Stimulated activated CD4-positive, alpha-beta T cell treated with anti-CD3 and anti-CD28 coated beads, Interleukin-15, amount 100 ng/mL, for 1 hour (primary cell): ENCODE results near the gene PPCDC.

Experiments
- DNase-seq, 2 donors: peaks; one replicate each; pipeline ENCODE4 v3.0.0-alpha.2; 2020; ENCODE audit warnings: low read depth in 1 of 2, low spot score in 1 of 2

The PPCDC gene

DNA sequence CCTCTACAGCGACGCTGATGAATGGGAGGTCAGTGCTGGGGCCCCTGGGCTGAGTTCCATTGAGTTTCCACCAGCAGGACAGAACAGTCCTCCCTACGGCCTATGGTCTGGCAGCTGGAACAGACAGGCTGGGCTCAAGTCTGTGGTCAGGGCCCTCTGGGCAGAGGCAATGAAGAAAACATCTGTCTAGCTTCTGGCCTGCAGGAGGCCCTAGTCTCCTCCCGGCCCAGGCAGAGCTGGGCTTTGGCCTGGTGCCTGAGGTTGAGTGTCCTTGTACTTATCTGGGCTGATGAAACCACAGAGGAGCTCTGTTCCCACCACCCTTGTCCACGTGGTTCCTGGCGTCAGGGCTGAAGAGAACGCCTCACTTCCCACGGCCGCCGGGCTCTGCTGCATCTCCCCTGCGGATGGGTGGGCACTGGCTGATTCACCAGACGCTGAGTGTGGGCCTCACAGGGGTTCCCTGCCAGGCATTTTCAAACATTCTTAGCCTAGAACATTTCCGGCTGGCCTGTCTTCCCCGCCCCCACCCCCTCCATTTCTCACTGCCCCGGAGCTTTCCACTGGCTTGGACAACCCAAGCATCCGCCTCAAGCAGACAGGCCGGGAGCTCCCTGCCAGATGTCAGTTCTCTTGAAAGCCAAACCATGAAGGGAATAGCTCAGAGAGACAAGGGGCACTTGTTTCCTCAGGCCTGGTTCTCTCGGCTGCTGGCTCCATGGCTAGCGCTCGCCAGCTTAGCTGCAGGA lies 20.3 kb downstream of the PPCDC start:
- DNase-seq = no peak

DNA sequence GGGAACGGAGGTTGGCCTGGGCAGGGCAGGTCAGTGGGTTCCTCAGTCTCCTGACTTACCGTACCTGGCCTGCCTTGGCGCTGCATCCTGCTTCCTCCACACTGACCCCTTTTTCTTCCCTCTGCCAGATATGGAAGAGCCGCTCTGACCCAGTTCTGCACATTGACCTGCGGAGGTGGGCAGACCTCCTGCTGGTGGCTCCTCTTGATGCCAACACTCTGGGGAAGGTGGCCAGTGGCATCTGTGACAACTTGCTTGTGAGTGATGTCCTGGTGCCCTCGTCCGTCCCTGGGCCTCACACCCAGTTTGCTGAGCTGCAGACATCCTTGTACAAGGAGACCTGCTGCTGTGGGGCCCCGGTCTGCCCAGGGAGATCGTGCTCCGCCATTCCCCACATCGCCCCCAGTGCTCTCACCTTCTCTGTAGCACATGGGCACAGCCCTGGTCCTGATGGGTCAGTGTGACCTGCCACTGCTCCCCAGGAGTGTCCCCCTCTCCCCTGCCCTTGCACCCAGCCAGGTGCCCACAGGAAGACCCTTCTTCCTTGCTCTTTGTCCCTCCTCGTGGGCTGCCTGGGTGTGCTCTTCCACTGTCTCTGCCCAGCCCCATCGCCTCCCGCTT lies 21.0 kb downstream of the PPCDC start:
- no peak for DNase-seq

DNA sequence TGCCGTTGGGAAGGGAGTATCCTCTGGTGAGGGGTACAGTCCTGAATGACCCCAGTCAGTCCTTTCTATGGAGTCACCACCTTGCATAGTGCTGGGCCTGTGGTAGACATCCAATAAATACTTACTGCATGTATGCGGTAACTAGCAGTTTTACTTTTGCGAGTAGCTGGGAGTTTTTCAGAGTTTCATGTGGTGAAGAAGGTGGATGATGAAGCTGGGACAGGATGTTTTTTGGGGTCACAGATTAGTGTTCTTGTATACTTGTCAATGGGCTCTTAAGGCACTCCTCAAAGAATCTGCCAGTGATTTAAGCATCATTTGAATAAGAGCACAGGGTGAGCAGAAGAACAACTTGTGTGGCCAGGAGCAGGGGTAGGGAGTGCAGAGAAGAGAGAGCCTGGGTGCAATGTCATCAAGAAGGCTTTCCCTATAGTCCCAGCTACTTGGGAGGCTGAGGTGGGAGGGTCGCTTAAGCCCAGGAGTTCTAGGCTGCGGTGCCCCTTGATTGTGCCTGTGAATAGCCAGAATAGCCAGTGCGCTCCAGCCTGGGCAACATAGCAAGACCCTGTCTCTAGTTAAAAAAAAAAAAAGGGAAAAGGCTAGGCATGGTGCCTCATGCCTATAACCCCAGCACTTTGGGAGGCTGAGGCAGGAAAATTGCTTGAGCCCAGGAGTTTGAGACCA lies 22.1 kb downstream of the PPCDC start:
- no peak for DNase-seq

- no peak for DNase-seq
Observed at GRCh38 chr15:75048394-75048793, 25.0 kb downstream of the PPCDC start.

DNA sequence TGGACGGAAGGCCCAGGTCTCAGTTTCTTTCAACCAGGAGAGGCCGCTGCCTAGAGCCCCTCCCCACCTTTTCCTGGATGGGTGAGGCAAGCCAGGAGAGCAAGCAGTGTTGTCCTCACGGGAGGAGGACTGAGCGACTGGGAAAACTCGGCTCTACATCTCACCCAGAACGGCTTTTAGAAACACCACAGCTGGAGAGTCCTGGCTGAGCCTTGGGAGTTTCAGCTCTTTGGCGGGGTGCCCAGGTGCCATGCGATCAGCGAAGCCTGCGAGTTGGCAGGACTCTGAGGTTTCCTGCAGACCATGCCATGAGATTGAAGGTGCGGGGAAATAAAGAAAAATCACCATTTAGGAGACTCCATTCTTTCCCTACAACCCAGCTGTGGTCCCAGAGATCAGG lies 26.0 kb downstream of the PPCDC start:
- DNase-seq = no peak

DNA sequence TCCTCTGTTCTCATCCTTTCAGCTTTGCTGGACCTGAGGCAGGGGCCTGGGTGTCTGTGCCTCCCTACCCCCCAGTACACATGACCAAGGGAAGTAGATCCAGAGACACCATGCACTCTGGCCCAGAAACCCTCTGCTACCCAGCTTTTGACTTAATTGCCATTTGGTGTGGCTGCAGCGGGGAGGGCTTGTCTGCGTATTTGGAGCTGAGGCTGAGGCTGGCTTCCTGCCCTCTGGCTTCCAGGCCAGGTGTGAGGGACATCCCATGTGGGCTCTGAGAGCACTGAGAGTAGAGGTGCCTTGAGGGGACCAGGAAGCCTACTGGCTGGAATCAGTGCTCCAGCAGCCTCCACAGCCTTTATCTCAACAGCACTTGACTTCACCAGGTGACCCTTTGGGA lies 26.9 kb downstream of the PPCDC start:
- no peak for DNase-seq

DNA sequence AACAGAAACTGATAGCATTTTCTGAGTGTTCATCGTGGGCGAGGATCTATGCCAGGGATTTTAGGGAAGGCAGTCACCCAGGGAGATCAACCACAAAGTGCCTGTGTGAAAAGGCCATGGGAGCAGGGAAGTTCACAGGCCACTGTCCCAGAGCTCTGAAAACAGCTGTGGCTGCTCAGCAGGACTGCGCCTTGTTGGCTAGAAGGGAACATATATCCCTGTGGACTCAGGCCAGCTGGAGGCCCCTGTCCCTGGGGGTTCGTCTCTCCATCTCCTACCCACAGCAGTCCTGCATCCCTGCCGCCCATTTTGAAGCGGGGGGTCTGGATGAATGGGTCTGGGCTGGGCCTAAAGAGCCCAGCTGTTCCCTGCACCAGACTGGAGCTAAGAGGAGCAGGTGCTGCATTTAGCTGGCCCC lies 27.8 kb downstream of the PPCDC start:
- no peak for DNase-seq

DNA sequence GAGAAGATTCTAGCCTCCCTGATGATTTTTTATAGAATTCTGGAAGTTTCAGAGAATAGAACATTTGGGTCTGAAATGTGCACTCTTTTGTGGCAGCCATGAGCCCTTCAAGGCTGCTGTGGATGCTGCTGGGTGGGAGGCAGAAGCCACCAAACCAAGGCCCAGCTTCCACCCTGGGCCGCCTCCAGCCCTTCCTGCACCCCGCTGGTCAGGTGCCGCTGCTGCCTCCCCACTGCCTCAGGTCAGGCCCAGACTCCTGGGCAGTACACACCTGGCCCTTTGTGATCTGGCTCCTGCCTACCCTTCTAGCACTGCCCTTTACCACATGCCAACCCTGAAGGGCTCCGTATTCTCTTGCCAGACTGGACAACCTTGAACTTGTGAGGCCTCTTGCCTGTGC lies 28.3 kb downstream of the PPCDC start:
- no peak for DNase-seq

- no peak for DNase-seq
Observed at GRCh38 chr15:75052972-75053747, 29.8 kb downstream of the PPCDC start.

DNA sequence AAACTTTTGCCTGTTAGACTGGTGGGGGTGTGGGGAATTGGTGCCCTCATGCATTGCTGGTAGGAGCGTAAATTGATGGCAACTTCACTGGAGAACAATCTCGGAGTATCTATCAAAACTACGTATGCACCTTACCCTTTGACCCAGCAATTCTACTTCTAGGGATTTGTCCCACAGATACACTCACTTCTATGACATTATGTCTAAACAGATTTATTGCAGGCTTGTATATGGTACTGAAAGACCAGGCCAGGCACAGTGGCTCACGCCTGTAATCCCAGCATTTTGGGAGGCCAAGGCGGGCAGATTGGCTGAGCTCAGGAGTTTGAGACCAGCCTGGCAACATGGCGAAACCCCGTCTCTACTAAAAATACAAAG lies 30.3 kb downstream of the PPCDC start:
- no peak for DNase-seq

DNA sequence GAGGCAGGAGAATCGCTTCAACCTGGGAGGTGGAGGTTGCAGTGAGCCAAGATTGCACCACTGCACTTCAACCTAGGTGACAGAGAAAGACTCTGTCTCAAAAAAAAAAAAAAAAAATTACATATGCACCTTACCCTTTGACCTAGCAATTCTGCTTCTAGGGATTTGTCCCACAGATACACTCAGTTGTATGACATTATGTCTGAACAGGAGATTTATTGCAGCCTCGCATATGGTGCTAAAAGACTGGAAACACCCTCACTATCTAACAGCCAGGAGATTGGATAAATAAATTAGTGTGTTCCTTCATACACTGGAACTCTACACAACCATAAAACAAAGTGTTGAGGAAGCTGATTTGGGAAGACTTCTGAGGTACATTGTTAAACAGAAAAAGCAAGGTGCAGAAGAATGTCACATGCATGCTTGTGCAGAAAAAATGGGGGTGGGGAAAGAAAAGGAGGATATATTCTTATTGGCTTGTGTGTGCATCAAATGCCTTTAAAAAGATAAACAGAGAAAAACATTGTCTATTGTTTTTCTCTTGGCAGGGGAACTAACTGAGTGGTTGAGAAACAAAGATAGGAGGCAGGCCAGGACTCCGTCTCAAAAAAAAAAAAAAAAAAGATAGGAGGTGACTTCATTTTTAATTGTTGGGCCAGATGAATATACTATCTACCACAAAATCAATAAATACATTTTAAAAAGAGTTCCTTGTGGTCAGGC lies 30.9 kb downstream of the PPCDC start:
- DNase-seq = no peak

GRCh38 chr15:75056036-75056435 lies 32.6 kb downstream of the PPCDC start:
- DNase-seq = no peak

GRCh38 chr15:75058127-75058905 lies 34.9 kb downstream of the PPCDC start:
- no peak for DNase-seq

DNA sequence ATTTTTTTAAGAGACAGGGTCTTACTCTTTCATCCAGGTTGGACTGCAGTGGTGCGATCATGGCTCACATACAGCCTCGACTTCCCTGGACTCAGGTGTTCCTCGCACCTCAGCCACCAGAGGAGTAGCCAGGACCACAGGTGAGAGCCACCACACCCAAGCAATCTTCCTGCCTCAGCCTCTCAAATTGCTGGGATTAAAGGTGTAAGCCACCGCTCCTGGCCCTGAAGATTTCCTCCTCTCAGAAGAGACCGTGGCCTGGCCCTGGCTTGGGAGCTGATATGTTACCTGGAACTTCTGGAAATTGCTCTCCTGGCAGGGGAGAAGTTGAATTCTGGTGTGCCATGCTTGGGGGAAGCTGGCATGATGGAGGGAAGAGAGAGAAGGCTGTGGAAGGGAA lies 36.2 kb downstream of the PPCDC start:
- no peak for DNase-seq

DNA sequence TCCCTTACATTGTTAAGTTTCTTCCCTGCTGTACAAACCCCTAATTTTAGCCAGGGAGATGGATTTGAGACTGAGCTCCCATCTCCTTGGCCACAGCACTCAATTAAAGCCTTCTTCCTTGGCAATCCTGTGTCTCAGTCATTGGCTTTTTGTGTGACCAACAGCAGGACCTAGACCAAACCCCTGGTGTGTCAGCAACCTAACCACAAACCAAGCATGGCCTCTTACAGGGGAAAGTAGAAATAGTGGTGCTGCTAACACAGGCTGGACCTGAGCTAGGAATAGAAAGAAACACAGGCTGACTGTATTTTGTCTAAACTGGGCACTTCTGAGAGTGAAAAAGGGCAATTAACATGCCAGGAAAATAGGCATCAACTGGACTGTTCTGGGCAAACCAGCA lies 37.9 kb downstream of the PPCDC start:
- DNase-seq = no peak

DNA sequence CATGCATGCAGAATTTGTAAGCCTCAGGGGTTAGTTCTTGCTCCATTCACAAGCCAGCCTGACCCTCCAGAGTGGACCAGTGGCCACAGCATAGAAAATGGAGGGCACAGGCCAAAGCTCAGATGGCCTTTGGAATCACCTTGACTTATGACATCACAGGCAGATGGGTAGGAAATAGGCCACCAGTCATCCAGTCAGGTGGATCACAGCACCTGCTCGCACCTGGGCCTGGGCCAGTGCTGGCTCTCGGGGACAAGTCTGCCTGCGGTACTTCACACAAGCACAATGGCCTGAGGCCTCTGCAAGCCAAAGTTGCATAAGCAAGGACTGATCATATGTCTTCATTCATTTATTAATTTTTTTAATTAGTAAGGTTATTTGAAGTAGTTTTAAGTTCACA lies 39.3 kb downstream of the PPCDC start:
- no peak for DNase-seq

- DNase-seq = no peak
Observed at GRCh38 chr15:75063338-75063737, 39.9 kb downstream of the PPCDC start.

DNA sequence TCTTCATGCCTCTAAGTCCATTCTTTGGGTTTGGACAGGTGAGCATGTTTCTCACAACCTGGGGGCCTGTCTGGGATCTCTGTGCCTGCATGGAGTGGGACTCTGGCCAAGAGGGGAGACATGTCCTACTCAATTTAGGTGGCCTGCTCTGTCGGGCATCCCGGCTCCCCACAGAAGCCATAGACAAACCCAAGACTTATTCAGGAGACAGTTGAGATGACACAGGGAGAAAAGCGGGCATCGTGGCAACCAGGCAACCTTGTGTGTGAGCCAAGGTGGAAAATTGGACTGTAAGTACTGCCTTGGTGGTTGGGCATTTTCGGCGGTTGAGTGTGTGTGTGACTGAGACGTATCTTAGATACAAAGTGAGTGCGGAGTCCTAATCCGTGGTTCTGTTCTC lies 40.5 kb downstream of the PPCDC start:
- no peak for DNase-seq

DNA sequence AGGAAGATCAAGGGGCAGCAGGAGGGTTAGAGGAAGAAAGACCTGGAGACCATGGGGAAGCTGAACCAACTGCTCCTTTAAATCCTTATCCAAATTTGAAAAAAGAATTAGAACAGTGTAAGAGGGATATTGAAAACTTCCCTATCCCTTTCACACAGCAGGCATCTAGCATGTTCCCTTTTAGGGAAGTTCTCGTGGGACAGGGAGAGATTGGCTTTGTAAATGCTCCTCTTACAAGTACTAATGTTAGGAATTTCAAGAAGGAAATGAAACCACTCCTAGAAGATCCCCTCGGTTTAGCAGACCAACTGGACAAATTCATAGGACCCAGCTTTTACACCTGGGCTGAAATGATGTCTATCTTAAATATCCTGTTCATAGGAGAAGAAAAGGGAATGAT lies 41.5 kb downstream of the PPCDC start:
- DNase-seq = no peak

GRCh38 chr15:75065467-75065850 lies 42.1 kb downstream of the PPCDC start:
- DNase-seq = no peak
